HG02571 (cell line): Measurements from ENCODE around the gene RETREG1.
"Not testable (repeated sequence)": the region's sequence is repeated elsewhere in the genome, so short reads cannot be mapped to it uniquely, and the experiment has no call there.

ENCODE experiments used
- ATAC-seq: cut with Tn5 transposase; IDR thresholded peaks from one replicate; pipeline ENCODE4 v1.9.1; 2021; ENCODE audit warnings: mild to moderate bottlenecking, moderate library complexity; ENCODE audit not compliant: unreplicated experiment

The RETREG1 gene

DNA sequence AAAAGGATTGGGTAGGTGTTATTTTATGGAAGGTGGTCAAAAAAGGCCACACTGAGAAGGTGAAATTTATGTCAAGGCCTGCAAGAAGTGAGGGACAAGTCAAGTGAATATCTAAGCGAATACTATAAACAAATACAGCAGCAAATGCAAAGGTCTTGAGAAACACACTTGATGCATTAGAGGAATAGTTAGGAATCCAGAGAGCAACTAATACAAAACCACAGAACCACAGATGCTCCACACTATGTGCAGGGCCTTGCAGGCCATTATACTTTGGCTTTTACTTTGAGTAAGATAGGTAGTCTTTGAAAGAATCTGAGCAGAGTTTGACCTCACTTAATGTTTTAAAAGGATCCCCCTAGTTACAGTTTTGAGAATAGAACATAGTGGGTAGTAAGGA, 155.8 kb downstream of the RETREG1 start:
- ATAC-seq: no peak

GRCh38 chr5:16459451-16459850, 157.3 kb downstream of the RETREG1 start:
- no peak for ATAC-seq

DNA sequence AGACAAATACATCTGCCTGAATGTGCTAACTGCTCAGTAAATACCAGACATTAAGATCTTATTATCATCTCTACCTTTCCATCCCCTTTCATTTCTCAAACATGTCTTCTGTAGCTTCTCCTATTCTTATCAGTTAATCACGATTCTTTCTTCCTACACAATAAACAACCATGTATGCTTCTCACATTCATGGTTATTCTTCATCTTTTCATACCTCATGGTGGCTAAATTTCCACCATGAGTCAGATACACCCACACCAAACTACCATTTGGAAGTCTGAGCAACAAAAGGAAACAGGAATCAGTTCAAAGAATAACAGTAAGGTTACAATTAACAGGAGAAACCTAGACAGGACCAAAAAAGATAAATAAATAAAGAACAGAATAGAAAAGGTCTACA, 158.9 kb downstream of the RETREG1 start:
- ATAC-seq: no peak

- ATAC-seq: no peak
These were observed 159.3 kb downstream of the RETREG1 start for GRCh38 chr5:16457451-16457850.

GRCh38 chr5:16456103-16456832, 160.5 kb downstream of the RETREG1 start:
- ATAC-seq: peak; percentile 61

- no peak for ATAC-seq
These were observed 161.1 kb downstream of the RETREG1 start for GRCh38 chr5:16455668-16456067.

DNA sequence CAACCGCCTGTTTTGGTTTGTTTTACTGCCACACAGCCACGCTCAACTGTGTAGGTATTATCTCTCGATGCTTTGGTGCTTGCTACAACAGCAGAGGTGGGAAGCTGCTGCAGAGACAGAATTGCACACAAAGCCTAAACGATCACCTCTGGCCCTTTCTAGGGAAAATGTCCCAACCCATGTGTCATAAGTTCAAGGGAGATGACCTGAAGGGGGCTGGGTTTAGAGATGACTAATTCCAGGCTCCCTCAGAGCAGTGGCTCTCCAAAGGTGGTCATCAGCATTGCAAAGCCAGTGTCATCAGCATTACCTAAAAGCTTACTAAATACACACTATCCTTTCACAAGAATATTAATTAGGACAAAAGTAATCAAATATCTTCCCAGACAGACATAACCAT, 162.1 kb downstream of the RETREG1 start:
- ATAC-seq: no peak

- ATAC-seq: no peak
These were observed 163.2 kb downstream of the RETREG1 start for GRCh38 chr5:16453609-16454008.

DNA sequence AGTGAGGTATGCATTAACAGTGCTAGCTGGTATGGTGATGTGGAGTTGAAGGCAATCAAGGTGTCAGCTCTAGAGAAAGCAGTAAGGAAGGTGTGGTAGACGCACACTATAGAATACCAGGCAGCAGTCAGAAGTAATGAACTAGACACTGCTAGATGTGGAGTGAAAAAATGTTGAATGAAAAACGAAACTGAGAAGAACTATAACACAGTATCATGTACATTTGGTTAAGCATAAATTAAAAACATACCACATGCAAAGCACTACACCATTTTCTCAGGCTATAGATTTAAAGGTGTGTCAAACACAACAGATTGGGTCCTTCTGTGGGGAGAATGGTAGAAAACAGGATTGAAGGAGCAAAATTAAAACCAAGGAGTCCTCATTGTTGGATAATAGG, 166.6 kb downstream of the RETREG1 start:
- no peak for ATAC-seq

DNA sequence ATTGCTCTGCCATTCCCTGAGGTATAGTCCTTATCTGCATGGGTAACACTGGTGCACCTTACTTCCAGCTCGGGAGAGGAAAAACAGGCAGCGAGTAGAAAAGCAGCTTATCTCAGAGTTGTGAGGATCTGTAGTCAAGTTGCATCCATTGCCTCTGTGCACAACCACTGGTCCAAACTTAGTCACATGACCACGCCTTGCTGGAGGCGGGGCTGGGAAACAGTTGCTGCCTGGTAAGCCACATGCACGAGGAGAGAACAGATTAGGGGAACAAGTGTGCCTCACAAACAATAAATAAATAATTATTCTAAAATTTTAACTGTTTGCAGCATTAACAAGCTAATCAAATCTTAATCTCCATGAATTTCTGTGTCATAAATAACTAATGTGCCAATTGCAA, 169.8 kb downstream of the RETREG1 start:
- ATAC-seq: no peak

DNA sequence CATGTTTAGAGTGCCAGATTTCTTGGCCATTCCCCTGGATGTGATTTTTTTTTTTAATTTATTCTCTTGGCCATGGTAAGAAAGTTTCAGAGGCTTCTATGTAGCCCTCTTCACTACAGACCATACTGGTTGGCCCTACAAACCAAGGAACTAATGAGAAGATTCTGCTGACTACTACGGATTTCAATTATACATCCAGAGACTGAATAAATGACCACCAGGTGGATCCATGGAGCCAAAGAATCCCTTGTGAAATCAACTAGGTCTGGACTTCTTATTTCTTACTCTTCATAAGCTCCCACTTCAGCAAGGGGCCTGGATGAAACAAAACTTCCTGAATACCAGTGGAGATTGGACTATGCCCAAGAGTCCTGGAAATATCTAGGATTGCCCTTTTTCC, 178.8 kb downstream of the RETREG1 start:
- ATAC-seq: no peak

- not testable (repeated sequence) for ATAC-seq
These were observed 180.6 kb downstream of the RETREG1 start for GRCh38 chr5:16436065-16436682.

GRCh38 chr5:16431490-16431889, 185.3 kb downstream of the RETREG1 start:
- ATAC-seq: no peak

DNA sequence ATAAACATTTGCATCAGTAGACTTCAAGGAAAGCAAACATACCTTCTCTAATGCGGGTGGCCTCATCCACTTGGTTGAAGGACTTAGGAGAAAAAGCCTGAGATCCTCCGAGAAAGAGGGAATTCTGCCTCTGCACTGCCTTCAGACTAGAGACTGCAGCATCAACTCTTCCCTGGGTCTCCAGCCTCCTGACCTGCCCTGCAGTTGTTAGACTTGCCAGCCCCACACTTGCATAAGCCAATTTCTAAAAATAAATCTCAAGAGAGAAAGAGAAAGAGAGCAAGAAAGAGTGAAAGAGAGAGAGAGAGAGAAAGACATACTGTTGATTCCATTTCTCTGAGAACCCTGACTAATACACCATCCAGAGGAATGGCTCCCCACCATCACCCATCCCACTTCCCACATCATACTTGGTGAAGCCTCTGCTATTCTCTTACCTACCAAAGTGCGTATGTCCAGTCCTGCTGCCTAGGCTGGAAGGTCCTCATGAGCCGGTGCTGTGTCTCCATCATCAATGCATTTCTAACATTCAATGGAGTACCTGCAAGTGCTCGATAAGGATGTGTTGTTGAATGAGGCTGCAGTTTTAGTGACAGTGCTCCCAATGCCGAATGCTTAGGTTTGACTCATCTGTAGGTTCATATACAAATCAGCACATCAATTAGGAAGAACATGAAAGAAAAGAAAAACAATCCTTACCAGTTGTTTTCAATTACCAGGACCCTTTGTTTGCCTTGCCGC, 186.3 kb downstream of the RETREG1 start:
- ATAC-seq: no peak

DNA sequence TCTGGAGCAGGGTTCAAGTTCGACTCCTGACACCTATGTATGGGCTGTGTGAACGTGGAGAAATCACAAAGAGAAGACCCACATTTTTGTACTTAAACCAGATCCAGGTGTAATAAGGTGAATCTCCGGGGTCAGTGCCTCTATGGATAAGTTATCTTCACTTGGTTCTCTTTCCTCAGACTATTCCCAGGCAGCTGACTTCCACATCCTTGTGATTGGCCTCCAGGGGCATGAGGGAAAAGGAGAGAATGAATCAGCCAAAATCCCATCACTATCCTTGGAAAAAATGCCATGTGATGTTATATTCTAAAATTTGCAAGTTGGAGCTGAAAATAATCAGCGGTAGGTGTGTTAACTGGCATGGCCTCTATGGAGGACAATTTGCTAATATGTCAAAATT, 188.4 kb downstream of the RETREG1 start:
- no peak for ATAC-seq

GRCh38 chr5:16427587-16427986, 189.2 kb downstream of the RETREG1 start:
- no peak for ATAC-seq
